Ovary (tissue), 9 donors: ENCODE measurements around the gene MYBPH. TPM values are rescaled to one million over a fixed set of nuclear protein-coding genes. Genes with fewer than 3 reads are reported as not detected.
A peak's percentile ranks its signal among the peaks of the same experiment; 100 is the strongest.

Experiments
- DNase-seq, 5 donors: peaks; one replicate each; pipeline ENCODE4 v3.0.0-alpha.2; 2019 to 2020
- H3K27ac ChIP-seq, 2 donors: fragments of 200-600 bp; one replicate each; pipeline versions ENCODE4 v1.5.1 to v1.8.0; 2019 to 2022
- H3K27me3 ChIP-seq: fragments of 200-600 bp; one replicate; pipeline ENCODE4 v1.8.0; 2022
- H3K36me3 ChIP-seq: fragments of 200-600 bp; sonication (generic); one replicate; pipeline ENCODE4 v1.5.1; 2019
- H3K4me1 ChIP-seq: one replicate; pipeline ENCODE4 v1.8.1; 2013; ENCODE audit warnings: mild to moderate bottlenecking, moderate library complexity; ENCODE audit not compliant: insufficient read depth
- H3K4me3 ChIP-seq: fragments of 200-600 bp; sonication (generic); one replicate; pipeline ENCODE4 v1.5.1; 2017
- H3K9me3 ChIP-seq, 2 donors: fragments of 200-600 bp in 1 of 2; sonication (generic) in 1 of 2; one replicate each; pipeline versions ENCODE4 v1.5.1 to v1.8.1; 2013 to 2019; ENCODE audit warnings: mild to moderate bottlenecking in 1 of 2, moderate library complexity in 1 of 2
- EP300 ChIP-seq: sonication (generic); formaldehyde crosslinking; IDR thresholded peaks from one replicate; pipeline ENCODE4 v1.6.1; 2017; ENCODE audit warnings: antibody characterized with exemption
- POLR2A ChIP-seq: fragments of 450-650 bp; IDR thresholded peaks from one replicate; pipeline ENCODE4 v1.6.1; 2017; ENCODE audit warnings: antibody characterized with exemption, mild to moderate bottlenecking, moderate library complexity
- WGBS, 3 donors: extraction: QIAGEN DNeasy Blood & Tissue Kit in 1 of 3; methylation state at CpG; one replicate each; pipeline versions ENCODE4 v1.1.5 to v1.1.7; 2013 to 2017; 5-methylcytosine and 5-hydroxymethylcytosine counted together
- intact Hi-C, 4 donors: fragments of 100-400 bp; cut with DNase I; formaldehyde crosslinking; loops; one replicate each; pipeline versions ENCODE4 v1.11.0 to v1.15.1; 2022 to 2023
- polyA plus RNA-seq, 2 donors: library from polyadenylated mRNA; stranded (reverse); fragments of 200-250 nt in 1 of 2; fragments of 350-450 nt in 1 of 2; fragmentation: Illumina TruSeq in 1 of 2; extraction: RNeasy Lipid Tissue Mini Kit (QIAGEN cat#74804) in 1 of 2; gene quantifications; one replicate each; pipeline ENCODE4 v1.2.3, GENCODE V29; 2013 to 2014
- total RNA-seq, 7 donors: library from RNA; depleted of rRNA in 2 of 7; stranded (reverse); fragments of >200 nt in 2 of 7; fragmentation: NEBNext Ultra II Directional in 3 of 7; extraction: Animal tissue kit (Norgen Biotek cat#: 25700) in 3 of 7; gene quantifications; one replicate each; pipeline versions ENCODE4 v1.1.0 to v1.2.4, GENCODE V29; 2016 to 2023
- TF ChIP-seq, protein P1 (sequence below), 3 donors: fragments of 450-650 bp in 2 of 3; fragments of 200-600 bp in 1 of 3; IDR thresholded peaks; one replicate each; pipeline versions ENCODE4 v1.5.1 to v1.8.0; 2016 to 2022; ENCODE audit warnings: antibody characterized with exemption in 3 of 3, mild to moderate bottlenecking in 1 of 3
- donor health status: DM: no; HTN: no; CAD: no; lungs with moderate emphysema.
- donor health status: DM: no; HTN: no; CAD: no.
- donor health status: Bipolar disorder and iron deficiency.
- donor health status: DM: yes; HTN: yes; CAD: no.
- donor health status: DM: no; HTN: no; CAD: no.
- donor health status: DM: yes; HTN: yes; CAD: no.

Gene MYBPH
- total and polyA plus RNA-seq, 9 donors: 0.04 to 0.27 (median 0.17) TPM; not detected in 5

- no peak for TF ChIP-seq EP300
- TF ChIP-seq, protein P1, sequence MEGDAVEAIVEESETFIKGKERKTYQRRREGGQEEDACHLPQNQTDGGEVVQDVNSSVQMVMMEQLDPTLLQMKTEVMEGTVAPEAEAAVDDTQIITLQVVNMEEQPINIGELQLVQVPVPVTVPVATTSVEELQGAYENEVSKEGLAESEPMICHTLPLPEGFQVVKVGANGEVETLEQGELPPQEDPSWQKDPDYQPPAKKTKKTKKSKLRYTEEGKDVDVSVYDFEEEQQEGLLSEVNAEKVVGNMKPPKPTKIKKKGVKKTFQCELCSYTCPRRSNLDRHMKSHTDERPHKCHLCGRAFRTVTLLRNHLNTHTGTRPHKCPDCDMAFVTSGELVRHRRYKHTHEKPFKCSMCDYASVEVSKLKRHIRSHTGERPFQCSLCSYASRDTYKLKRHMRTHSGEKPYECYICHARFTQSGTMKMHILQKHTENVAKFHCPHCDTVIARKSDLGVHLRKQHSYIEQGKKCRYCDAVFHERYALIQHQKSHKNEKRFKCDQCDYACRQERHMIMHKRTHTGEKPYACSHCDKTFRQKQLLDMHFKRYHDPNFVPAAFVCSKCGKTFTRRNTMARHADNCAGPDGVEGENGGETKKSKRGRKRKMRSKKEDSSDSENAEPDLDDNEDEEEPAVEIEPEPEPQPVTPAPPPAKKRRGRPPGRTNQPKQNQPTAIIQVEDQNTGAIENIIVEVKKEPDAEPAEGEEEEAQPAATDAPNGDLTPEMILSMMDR (IDR thresholded peaks at IDR 0.05): no peak
- no peak for TF ChIP-seq POLR2A
- H3K36me3 ChIP-seq: no peaks in the 10 kb centered on the region
- DNase-seq: peak in 2 of 5 donors; percentile 23 to 44
- 48 to 55% (median 55%) methylated on average over 7 of the region's 7 CpGs for WGBS, 3 donors
- peaks cover 5% of the 10 kb centered on the region for H3K4me1 ChIP-seq
- no peak overlapping the region for H3K4me3 ChIP-seq
- intact Hi-C loops: loop anchor here in 1 of 4 donors (5.0 kb wide), 1 partner anchor 88 kb away; no protein-coding TSS in a partner anchor
- H3K9me3 ChIP-seq: no peaks in the 10 kb centered on the region
- H3K27ac ChIP-seq: no peak overlapping the region
- H3K27me3 ChIP-seq: no peaks in the 10 kb centered on the region
These were observed 46.0 kb downstream of the MYBPH start for GRCh38 chr1:203129501-203130231.

DNA sequence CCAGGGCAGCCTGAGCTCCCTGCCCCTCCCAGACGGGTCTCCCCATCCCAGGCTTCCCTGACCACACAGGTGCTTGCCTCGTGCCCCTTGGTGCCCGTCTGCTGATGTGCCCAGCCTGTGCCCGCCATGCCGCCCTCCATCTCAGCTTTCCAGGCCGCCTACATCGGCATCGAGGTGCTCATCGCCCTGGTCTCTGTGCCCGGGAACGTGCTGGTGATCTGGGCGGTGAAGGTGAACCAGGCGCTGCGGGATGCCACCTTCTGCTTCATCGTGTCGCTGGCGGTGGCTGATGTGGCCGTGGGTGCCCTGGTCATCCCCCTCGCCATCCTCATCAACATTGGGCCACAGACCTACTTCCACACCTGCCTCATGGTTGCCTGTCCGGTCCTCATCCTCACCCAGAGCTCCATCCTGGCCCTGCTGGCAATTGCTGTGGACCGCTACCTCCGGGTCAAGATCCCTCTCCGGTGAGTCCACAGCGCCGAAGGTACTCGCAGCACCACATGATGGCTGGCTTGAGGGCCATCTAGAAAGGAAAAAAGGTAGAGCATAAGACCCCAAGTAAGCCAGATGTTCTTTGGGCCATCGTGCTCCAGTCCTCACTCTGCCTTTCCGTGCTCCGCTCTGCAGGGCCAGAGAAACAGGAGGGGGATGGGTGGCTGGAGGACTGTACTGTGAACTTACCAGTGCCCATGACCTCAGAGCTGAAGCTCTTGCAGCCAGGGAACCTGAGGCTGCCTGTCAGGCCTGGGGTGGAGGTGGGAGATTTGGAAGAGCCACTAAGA lies 46.7 kb downstream of the MYBPH start:
- 89 to 91% (median 90%) methylated on average over 29 of the region's 29 CpGs for WGBS, 3 donors
- no peak overlapping the region for H3K4me3 ChIP-seq

DNA sequence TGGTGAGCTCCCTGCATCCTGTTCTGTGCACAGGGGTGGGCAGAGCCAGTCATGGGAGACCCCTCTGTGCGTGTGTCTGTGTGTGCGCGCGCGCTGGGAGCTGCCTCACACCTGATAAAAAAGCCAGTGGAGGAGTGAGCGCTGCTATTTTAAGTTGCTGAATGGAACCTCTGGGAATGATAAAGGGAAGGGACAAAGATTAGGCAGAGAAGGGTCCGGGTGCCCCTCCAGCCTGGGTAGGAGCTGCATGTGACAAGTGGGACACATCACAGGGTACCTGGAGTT lies 47.3 kb downstream of the MYBPH start:
- Histone ChIP-seq H3K27ac (no peak overlapping the region), H3K9me3 (no peaks in the 10 kb centered on the region), H3K36me3 (no peaks in the 10 kb centered on the region), H3K4me3 (peak overlapping the region; percentile 25), H3K4me1 (peaks cover 8% of the 10 kb centered on the region), H3K27me3 (no peaks in the 10 kb centered on the region)
- no peak for DNase-seq
- TF ChIP-seq POLR2A: no peak
- TF ChIP-seq, protein P1 (IDR thresholded peaks at IDR 0.05): no peak
- no peak for TF ChIP-seq EP300
- 7 to 29% (median 13%) methylated on average over 7 of the region's 7 CpGs for WGBS, 3 donors
- intact Hi-C loops: loop anchor here in 1 of 4 donors (5.0 kb wide), 1 partner anchor 89 kb away; no protein-coding TSS in a partner anchor

More for the DNA sequence above, 46.7 kb downstream of the MYBPH start:
- DNase-seq: peak in 1 of 5 donors; percentile 34
- Histone ChIP-seq H3K27me3 (no peaks in the 10 kb centered on the region), H3K36me3 (no peaks in the 10 kb centered on the region), H3K4me1 (peaks cover 7% of the 10 kb centered on the region), H3K27ac (no peak overlapping the region), H3K9me3 (no peaks in the 10 kb centered on the region)
- TF ChIP-seq, protein P1 (IDR thresholded peaks at IDR 0.05): no peak
- TF ChIP-seq POLR2A (no peak), EP300 (no peak)
- intact Hi-C loops: loop anchor here in 1 of 4 donors (5.0 kb wide), 1 partner anchor 88 kb away; no protein-coding TSS in a partner anchor

DNA sequence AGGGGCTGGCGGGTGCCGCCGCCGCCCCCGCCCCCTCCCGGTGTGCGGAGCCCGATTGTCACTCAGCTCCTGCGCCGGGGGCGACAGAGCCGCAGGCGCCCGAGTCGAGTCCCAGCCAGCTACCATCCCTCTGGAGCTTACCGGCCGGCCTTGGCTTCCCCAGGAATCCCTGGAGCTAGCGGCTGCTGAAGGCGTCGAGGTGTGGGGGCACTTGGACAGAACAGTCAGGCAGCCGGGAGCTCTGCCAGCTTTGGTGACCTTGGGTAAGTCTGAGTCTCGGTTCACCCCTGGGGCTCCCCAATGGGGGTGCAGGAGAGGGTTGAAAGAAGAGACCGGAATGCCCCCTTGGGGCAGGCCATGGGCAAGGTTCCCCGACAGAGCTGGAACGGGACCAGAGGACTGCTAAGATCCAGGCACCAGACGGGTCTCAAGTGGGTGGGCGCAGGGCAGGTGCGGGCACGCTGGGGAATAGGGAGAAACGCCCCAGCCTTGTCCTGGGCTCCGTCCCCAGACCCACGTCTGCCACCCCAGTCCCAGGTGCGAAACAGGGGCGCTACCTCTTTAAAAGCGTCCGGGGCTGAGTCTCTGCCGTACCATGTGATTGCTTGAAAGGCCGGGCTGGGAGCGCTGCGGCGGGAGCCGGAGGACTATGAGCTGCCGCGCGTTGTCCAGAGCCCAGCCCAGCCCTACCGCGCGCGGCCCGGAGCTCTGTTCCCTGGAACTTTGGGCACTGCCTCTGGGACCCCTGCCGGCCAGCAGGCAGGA lies 47.8 kb downstream of the MYBPH start, which contains the start of gene ADORA1:
ADORA1 (plus strand) TSS at position 61 of the 765 bp plus-strand sequence. CDS start 1,116 bp downstream, outside the sequence.
- TF ChIP-seq, protein P1 (IDR thresholded peaks at IDR 0.05): no peak
- TF ChIP-seq EP300 (no peak), POLR2A (no peak)
- H3K27ac ChIP-seq: no peak within 1 kb of the TSS
- 0 to 1% (median 1%) methylated on average over 48 to 51 of the region's 51 CpGs for WGBS, 3 donors

More for the DNA sequence above, 47.8 kb downstream of the MYBPH start, which contains the start of gene ADORA1:
- H3K36me3 ChIP-seq: no peaks in the 10 kb centered on the region
- H3K27me3 ChIP-seq: no peaks in the 10 kb centered on the region
- H3K9me3 ChIP-seq: no peaks in the 10 kb centered on the region
- peaks cover 8% of the 10 kb centered on the region for H3K4me1 ChIP-seq
- peak; percentile 21 to 71 (median 42) for DNase-seq
- intact Hi-C loops: loop anchor here in 1 of 4 donors (5.0 kb wide), 1 partner anchor 89 kb away; no protein-coding TSS in a partner anchor
- H3K4me3 ChIP-seq: peak within 1 kb of the TSS; percentile 25
